Germinal center (tissue), 1 donor: ENCODE data around the gene ZNF790.

Experiments used
- DNase-seq: peaks from one replicate; pipeline ENCODE4 v3.0.0; 2012; ENCODE audit warnings: mixed read lengths, low spot score

Gene ZNF790

GRCh38 chr19:36772311-36773222, 65.6 kb downstream of the ZNF790 start, which contains the start of gene ZNF850:
TSS of gene ZNF850 (minus strand) at chr19:36772807. CDS start at chr19:36762606, 10,201 bp downstream.
- DNase-seq: peak; percentile 87

GRCh38 chr19:36771261-36772231, 66.6 kb downstream of the ZNF790 start:
- DNase-seq: peak; percentile 55
